SIG-M5 (cell line): Measurements from ENCODE around the gene WDR46.

ENCODE experiments used
- DNase-seq: peaks from one replicate; lab custom pipeline; 2025; lab: John Stamatoyannopoulos, UW

WDR46 gene

DNA sequence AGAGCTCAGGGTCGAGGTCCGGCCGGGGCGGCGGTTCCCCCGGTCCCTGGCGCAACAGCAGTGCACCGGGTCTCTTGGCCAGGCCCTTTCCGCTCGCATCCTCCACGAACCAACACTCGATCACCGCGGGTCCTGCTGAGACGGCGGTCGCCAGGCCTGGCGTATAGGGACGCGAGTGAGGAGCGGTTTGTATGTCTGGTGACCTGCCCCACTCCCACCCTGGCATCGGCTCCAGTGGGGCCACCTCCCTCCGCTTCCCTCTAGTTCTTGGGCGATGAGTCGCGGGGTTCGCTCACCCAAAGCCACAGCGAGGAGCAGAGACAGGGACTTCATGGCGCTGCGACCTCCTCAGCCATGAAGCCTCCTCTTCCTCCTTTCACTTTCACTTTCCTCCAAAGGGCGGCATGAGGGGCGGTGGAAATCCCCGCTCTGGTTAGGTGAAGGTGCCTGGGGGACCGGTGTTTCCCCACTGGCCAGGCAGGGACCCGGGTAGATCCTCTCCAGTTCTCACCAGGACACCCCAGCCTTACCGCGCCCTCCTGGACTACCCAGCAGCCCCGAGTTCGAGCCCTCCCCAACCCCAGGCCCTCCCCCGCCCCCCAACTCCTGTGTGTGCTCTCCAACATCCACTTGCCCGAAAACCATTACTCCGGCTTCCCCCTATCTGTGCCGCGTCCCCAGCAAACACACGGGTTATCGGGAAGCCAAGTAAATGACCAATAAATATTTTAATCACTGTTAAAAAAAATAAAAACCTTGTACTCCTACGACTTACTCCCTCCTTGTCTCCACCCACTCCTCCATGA is 24.9 kb upstream of the WDR46 start, which contains the start of gene TAPBP:
TSS of gene TAPBP (minus strand) at position 370 of the 806 bp plus-strand sequence. CDS start at position 333, 37 bp downstream.
- no peak for DNase-seq

- DNase-seq: no peak
Observed at GRCh38 chr6:33313105-33313708, 24.2 kb upstream of the WDR46 start.

DNA sequence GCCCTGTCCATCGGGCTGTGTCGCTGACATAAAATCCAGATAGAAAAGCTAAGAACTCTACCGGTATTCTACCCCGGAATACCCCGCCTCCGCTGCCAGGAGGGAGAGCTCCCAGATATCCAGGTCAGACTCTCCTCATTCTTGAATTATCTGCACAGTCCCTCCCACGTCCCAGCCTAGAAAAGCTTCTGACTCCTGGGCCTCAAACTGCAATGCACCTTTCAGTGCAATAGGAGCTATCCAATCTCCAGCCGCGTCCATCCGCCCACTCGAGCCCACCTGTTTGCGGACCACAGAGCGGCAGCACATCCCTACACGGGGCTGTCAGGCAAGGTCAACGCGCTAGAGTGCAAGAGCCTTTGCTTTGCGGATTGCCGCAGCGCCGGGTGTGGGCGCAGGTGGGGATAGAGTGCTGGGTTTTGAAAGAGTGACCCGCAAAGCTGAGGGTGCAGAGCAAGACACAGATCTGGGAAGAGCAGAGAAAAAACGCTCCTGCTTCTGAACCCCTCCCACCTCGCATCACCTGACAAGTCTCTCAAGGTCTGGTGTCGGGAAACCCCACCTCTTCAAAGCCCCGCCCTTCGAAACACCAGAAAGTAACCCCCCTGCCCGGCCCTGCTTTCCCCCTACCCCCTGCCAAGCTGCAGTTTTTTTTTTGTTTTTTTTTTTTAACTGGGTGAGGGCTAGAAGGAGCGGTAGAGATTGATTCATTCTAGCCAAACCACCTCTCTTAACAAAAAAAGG is 23.5 kb upstream of the WDR46 start:
- no peak for DNase-seq

DNA sequence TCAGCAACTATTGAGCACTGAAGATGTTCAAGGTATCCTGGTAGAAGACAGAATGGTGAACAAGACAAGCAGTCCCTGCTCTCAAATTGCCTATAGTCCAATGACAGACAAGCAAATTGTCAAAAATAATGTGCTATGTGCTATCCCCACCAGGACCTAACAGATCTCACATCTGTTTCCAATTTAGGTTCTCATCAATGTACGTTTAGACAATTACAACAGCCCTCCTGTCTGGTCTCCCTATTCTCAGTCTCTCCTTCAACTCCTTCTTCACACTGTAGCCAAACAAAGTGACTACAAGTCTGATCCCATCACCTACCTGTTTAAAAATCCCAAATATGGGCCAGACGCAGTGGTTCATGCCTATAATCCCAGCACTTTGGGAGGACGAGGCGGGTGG is 17.3 kb upstream of the WDR46 start:
- DNase-seq: no peak

GRCh38 chr6:33305052-33305451 is 16.0 kb upstream of the WDR46 start:
- DNase-seq: no peak

DNA sequence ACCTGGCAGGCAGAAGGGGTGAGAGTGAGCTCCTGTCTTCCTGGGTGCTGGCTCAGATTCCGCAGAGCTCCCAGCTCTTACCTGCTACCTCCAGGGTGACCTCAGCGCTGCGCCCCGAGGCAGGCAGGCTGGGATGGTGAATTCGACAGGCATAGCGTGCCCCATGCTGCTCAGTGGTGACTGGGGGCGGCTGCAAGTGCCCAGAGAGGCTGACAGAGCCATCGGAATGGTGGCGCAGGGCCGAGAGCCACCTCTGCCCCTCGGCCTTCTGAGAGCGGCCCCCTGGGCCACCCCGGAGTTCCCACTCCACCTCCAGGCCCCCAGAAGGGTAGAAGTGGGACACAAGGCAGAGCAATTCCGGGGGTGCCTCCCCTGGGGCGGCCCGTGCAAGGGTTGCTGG is 15.2 kb upstream of the WDR46 start:
- DNase-seq: no peak

GRCh38 chr6:33301877-33302276 is 12.8 kb upstream of the WDR46 start:
- no peak for DNase-seq

- DNase-seq: peak; percentile 62
Observed at GRCh38 chr6:33299237-33299944, 10.4 kb upstream of the WDR46 start.

DNA sequence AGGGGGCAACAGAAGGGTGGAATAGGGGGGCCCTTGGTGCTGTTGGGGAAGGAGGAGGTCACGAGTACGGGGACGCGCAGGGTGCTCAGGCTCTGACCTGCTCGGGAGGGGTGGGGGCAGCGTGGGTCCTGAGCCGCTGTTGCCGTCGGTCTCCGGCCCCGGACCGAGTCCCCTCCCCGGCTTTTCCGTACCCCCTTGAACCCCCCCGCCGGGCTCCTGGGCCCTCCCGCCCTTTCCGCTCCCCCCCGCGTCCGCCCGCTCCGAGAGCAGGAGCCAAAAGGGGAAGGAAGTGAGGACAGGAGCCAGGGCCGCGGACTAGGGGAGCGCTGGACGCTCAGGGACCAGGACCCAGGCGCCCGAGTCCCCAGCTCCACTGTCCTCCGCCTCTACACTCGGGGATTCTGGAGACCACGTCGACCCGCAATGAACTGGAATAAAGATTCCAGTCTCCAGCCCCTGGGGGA is 9.8 kb upstream of the WDR46 start, which contains the start of gene RGL2:
TSS of gene RGL2 (minus strand) at position 170 of the 464 bp plus-strand sequence. CDS start 332 bp downstream, outside the sequence.
- no peak for DNase-seq

DNA sequence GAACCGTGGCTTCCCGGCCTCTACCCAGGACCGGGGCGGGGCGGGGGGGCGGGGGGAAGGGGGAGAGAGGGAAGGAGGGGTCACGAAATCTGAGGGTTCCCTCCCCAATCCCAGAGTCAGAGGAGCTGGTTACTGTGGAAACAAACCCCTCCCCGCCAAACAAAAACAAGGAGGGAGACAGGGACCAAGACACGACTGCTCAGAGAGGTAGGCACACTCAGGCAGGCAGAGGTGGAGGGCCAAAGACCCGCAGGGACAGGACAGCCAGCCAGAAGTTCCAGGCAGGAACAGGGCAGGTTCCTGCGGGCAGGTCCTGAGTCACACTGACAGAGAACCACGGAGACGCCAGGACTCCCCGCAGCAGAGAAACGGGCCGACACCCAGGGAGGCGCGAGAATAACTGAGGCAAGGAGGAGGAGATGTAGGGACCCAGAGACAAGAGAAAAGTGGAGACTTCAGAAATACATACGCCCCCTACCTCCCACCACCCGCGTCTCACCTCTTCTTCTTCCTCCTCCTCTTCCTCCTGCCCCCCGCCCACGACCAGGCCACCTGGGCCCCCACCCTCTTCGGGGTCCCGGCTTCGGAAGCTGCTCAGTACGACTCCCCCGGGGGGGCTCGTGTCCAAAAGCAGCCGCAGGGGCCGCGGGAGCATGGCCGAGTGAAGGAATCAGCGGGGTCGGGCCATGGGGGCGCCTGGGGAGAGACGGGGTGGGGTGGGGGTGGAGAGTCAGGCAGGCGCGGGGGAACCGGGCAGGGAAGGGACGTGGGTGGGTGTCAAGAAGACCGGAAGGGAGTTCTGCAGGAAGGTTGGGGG is 9.1 kb upstream of the WDR46 start:
- DNase-seq: peak; percentile 45

DNA sequence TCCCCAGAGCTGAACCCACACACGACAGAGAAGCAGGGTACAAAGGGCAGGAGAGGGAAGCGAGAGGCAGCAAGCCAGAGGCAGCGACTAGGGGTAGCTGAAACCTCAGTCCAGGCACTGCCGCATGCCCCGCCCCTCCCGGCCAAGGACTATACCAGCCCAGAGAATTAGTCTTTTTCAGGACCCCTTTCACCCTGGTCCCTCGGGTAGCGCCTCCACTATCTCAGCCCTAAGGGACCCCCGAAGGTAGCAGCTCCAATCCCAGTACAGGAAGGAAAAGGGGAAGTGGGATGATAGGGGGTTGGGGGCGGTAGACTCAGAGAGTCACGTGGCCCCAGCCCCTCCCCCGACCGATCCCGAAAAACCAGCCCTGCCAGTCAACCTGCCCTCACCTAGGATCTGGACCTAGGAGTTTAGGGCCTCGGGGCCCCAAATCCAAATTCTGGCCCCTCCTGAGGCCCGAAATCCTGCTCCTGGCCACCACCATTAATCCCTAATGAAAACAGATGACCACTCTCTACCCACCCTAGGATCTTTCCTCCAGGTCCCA is 8.4 kb upstream of the WDR46 start:
- no peak for DNase-seq

DNA sequence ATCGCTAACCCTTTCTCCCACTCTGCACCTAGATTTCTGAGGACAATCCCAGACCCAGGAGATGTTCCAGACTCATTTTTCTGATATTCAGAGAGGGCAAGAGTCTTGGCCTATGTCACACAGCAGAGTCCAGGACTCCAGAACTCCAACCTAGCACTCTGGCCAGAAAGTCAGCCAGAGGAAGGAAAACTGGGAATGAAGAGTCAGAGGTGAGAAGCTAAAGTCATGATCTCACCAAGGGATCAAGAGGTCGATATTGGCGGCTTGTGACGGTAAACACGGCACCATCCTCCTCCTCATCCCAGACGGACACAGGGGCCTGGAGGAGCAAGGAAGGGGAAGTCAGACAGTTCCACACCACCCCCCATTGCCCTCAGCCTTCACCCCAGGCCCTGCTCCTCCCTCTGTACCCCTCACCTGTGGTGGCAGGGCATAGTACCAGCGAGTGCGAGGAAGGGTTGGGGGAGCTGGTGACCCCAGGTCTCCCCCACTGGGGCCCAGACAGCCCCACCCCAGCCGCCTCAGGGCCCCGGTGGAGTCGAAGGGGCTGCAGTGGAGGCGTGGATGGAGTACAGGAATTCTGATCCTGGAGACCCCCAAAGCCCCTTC is 7.9 kb upstream of the WDR46 start:
- DNase-seq: no peak

DNA sequence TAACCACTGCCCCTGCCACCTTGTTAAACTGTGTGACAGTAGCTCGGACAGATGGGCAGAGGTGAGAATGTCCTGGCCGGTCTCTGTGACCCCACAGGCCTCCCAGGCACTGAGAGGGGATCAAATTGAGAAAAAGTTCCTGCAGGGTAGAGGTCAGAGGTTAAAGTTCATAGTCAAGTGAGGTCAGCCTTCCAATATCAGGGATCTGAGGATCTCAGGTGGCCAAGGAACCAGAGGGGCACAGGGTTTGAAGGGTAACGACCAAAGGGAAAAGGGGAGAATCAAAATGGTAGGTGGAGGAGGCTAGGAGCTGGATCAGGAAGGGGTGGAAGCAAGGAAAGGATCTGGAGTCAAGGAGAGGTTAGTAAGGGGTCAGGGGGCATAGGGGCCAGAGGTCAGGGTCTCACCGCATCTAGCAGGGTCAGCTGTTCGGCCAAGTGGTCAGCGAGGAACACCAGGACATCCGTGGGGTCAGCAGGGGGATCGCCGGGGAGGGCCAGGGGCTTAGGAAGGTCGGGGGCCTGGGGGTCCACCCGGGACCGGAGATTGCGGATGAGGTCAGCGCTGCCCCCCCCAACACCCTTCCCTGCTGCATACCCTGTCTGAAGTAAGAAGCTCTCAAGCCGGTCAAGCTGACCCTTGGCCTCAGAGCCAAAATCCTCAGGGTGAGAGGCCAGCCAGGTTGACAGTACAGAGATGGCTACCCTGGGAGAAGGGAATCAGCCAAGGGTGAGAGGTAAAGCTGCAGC is 6.8 kb upstream of the WDR46 start:
- DNase-seq: no peak

DNA sequence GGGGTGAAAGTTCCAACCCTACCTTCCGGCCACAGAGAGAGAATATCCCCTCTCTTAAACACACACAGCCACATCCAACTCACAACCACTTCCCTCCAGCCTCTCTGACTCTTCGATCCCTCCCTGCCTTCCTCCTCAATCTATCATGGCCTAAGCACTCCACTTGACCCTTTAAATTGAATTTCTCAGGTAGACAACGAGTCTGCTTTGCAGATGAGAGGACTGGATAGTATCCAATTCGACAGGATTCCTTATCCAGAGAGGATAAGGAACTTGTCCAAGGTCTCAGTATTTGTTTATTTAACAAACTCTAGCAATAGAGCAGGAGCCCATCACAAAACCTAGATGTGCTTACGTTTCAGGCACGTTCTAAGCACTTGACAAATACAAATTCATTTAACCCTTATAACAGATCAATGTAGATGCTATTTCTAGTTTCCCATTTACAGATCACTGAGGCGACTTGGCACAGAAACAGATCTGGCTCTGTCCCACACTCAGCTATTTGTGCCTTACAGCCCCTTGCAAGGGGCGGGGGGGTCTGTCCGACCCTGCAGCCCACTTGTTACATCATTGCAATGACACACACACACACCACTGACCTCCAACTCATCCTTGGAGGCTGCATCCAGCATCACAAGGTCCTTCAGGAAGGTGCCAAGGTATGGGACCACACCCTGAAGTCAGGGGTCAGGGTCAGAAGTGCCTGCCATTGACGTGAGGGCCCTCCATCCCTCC is 5.2 kb upstream of the WDR46 start:
- no peak for DNase-seq

GRCh38 chr6:33292996-33293682 is 4.1 kb upstream of the WDR46 start:
- DNase-seq: no peak

DNA sequence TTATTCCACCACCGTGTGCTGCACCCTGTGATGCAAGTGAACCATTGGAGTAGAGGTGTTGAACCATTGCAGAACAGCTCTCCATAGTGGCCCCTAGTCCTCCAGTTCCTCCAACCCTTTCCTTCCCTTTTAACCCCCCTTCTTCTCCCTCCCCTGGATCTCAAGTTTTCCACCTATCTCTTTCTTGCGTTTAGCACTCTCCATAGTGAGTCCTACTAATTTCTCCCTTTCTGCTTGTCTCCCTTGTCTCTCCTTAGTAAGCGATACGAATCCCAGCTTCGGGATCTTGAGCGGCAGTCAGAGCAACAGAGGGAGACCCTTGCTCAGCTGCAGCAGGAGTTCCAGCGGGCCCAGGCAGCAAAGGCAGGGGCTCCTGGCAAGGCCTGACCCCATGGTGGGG is 1.4 kb upstream of the WDR46 start:
- no peak for DNase-seq

DNA sequence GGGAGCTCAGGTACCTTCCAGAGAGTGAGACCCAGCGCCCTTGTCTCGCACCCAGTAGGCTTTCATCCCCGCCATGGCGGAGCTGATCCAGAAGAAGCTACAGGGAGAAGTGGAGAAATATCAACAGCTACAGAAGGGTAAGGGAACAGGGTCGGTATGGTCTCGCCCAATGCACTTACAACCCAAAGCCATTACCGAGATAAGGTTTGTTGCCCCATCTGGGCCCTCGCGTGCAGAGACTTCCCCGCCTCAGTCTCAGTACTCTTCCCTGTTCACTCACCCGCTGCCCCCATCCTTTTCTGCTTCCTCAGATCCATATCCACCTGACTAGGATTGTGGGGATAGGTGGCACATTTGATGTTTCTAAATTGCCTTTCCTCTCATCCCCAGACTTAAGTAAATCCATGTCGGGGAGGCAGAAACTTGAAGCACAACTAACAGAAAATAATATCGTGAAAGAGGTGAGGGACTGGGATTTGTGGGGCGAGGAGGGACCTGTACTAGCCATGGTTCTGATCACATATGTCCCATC is 811 bp upstream of the WDR46 start:
- DNase-seq: no peak
